Stomach smooth muscle (tissue), 2 donors: ENCODE data around the gene ARVCF.

Experiments
- H3K27ac ChIP-seq: one replicate; pipeline ENCODE4 v1.7.0; 2013; ENCODE audit warnings: mild to moderate bottlenecking, low read length, inconsistent platforms
- H3K27me3 ChIP-seq, 2 donors: one replicate each; pipeline ENCODE4 v1.7.0; 2013; ENCODE audit warnings: low read length in 2 of 2; ENCODE audit not compliant: insufficient read depth in 2 of 2, control insufficient read depth in 1 of 2
- H3K36me3 ChIP-seq, 2 donors: one replicate each; pipeline ENCODE4 v1.7.0; 2013; ENCODE audit warnings: low read length in 2 of 2; ENCODE audit not compliant: control insufficient read depth in 2 of 2, insufficient read depth in 2 of 2
- H3K4me1 ChIP-seq: one replicate; pipeline ENCODE4 v1.7.0; 2013; ENCODE audit warnings: low read length; ENCODE audit not compliant: control insufficient read depth, insufficient read depth
- H3K4me3 ChIP-seq, 2 donors: one replicate each; pipeline ENCODE4 v1.7.0; 2013; ENCODE audit warnings: low read length in 2 of 2
- H3K9ac ChIP-seq, 2 donors: one replicate each; pipeline ENCODE4 v1.7.0; 2013; ENCODE audit warnings: low read length in 2 of 2, mild to moderate bottlenecking in 1 of 2
- H3K9me3 ChIP-seq, 2 donors: one replicate each; pipeline ENCODE4 v1.7.0; 2013; ENCODE audit warnings: low read length in 2 of 2; ENCODE audit not compliant: control insufficient read depth in 2 of 2
- donor health status: healthy.
- donor health status: Pancreatic carcinoma.

ARVCF gene

GRCh38 chr22:20060700-20061480 lies 44.3 kb upstream of the ARVCF start:
- Histone ChIP-seq H3K27ac (no peak overlapping the region), H3K27me3 (no peaks in the 10 kb centered on the region), H3K36me3 (peaks cover 10 to 37% of the 10 kb centered on the region in 2 donors), H3K9ac (no peak overlapping the region), H3K4me3 (no peak overlapping the region), H3K9me3 (no peaks in the 10 kb centered on the region), H3K4me1 (no peaks in the 10 kb centered on the region)

GRCh38 chr22:20058989-20059770 lies 42.6 kb upstream of the ARVCF start:
- Histone ChIP-seq H3K9ac (no peak overlapping the region), H3K4me3 (no peak overlapping the region), H3K36me3 (peaks cover 13 to 32% of the 10 kb centered on the region in 2 donors), H3K4me1 (no peaks in the 10 kb centered on the region), H3K9me3 (no peaks in the 10 kb centered on the region), H3K27ac (no peak overlapping the region), H3K27me3 (no peaks in the 10 kb centered on the region)

GRCh38 chr22:20057596-20058268 lies 41.1 kb upstream of the ARVCF start:
- no peaks in the 10 kb centered on the region for H3K9me3 ChIP-seq
- peaks cover 19 to 38% of the 10 kb centered on the region in 2 donors for H3K36me3 ChIP-seq
- no peaks in the 10 kb centered on the region for H3K27me3 ChIP-seq
- no peak overlapping the region for H3K27ac ChIP-seq
- no peak overlapping the region for H3K9ac ChIP-seq
- H3K4me3 ChIP-seq = no peak overlapping the region
- H3K4me1 ChIP-seq = no peaks in the 10 kb centered on the region

GRCh38 chr22:20056696-20057386 lies 40.2 kb upstream of the ARVCF start:
- no peaks in the 10 kb centered on the region for H3K9me3 ChIP-seq
- no peaks in the 10 kb centered on the region for H3K27me3 ChIP-seq
- H3K9ac ChIP-seq = no peak overlapping the region
- no peaks in the 10 kb centered on the region for H3K4me1 ChIP-seq
- no peak overlapping the region for H3K4me3 ChIP-seq
- H3K36me3 ChIP-seq = peaks cover 19 to 44% of the 10 kb centered on the region in 2 donors
- no peak overlapping the region for H3K27ac ChIP-seq

GRCh38 chr22:20056161-20056560 lies 39.5 kb upstream of the ARVCF start:
- no peak overlapping the region for H3K9ac ChIP-seq
- H3K27me3 ChIP-seq = no peaks in the 10 kb centered on the region
- no peak overlapping the region for H3K4me3 ChIP-seq
- H3K27ac ChIP-seq = no peak overlapping the region
- no peaks in the 10 kb centered on the region for H3K9me3 ChIP-seq
- no peaks in the 10 kb centered on the region for H3K4me1 ChIP-seq
- peaks cover 19 to 38% of the 10 kb centered on the region in 2 donors for H3K36me3 ChIP-seq

GRCh38 chr22:20055654-20056053 lies 39.0 kb upstream of the ARVCF start:
- Histone ChIP-seq H3K4me1 (no peaks in the 10 kb centered on the region), H3K36me3 (peaks cover 19 to 35% of the 10 kb centered on the region in 2 donors), H3K9ac (no peak overlapping the region), H3K4me3 (no peak overlapping the region), H3K27ac (no peak overlapping the region), H3K9me3 (no peaks in the 10 kb centered on the region), H3K27me3 (no peaks in the 10 kb centered on the region)

- no peaks in the 10 kb centered on the region for H3K27me3 ChIP-seq
- H3K4me1 ChIP-seq = no peaks in the 10 kb centered on the region
- H3K4me3 ChIP-seq = no peak overlapping the region
- H3K9me3 ChIP-seq = no peaks in the 10 kb centered on the region
- H3K9ac ChIP-seq = no peak overlapping the region
- H3K27ac ChIP-seq = no peak overlapping the region
- peaks cover 19 to 35% of the 10 kb centered on the region in 2 donors for H3K36me3 ChIP-seq
Measured at GRCh38 chr22:20055144-20055543, 38.5 kb upstream of the ARVCF start.

GRCh38 chr22:20054485-20054884 lies 37.9 kb upstream of the ARVCF start:
- H3K27ac ChIP-seq = no peak overlapping the region
- H3K9ac ChIP-seq = no peak overlapping the region
- H3K36me3 ChIP-seq = peaks cover 19 to 35% of the 10 kb centered on the region in 2 donors
- no peaks in the 10 kb centered on the region for H3K27me3 ChIP-seq
- H3K4me1 ChIP-seq = no peaks in the 10 kb centered on the region
- no peaks in the 10 kb centered on the region for H3K9me3 ChIP-seq
- no peak overlapping the region for H3K4me3 ChIP-seq

- H3K4me3 ChIP-seq = no peak overlapping the region
- H3K36me3 ChIP-seq = peaks cover 19 to 34% of the 10 kb centered on the region in 2 donors
- H3K4me1 ChIP-seq = no peaks in the 10 kb centered on the region
- no peak overlapping the region for H3K27ac ChIP-seq
- no peaks in the 10 kb centered on the region for H3K27me3 ChIP-seq
- no peaks in the 10 kb centered on the region for H3K9me3 ChIP-seq
- H3K9ac ChIP-seq = no peak overlapping the region
Measured at GRCh38 chr22:20054034-20054427, 37.4 kb upstream of the ARVCF start.

- Histone ChIP-seq H3K4me3 (no peak overlapping the region), H3K36me3 (peaks cover 19 to 31% of the 10 kb centered on the region in 2 donors), H3K4me1 (no peaks in the 10 kb centered on the region), H3K27ac (no peak overlapping the region), H3K27me3 (no peaks in the 10 kb centered on the region), H3K9ac (no peak overlapping the region), H3K9me3 (no peaks in the 10 kb centered on the region)
Measured at GRCh38 chr22:20053407-20054033, 36.9 kb upstream of the ARVCF start.
